Measurements from ENCODE around the gene WDR49.
"Not testable (repeated sequence)": the region's sequence is repeated elsewhere in the genome, so short reads cannot be mapped to it uniquely, and the experiment has no call there.

The WDR49 gene

GRCh38 chr3:167614196-167614595 lies 39.5 kb downstream of the WDR49 start:
- not testable (repeated sequence) for DNase-seq (ENCODE audit: low read depth in 2 of 2)

- no peak for DNase-seq (ENCODE audit: low read depth in 2 of 2)
Observed at GRCh38 chr3:167611718-167612117, 42.0 kb downstream of the WDR49 start.

GRCh38 chr3:167609156-167609555 lies 44.6 kb downstream of the WDR49 start:
- DNase-seq (ENCODE audit: low read depth in 2 of 2): no peak

GRCh38 chr3:167606836-167607235 lies 46.9 kb downstream of the WDR49 start:
- DNase-seq (ENCODE audit: low read depth in 2 of 2): no peak

- no peak for DNase-seq (ENCODE audit: low read depth in 2 of 2)
Observed at GRCh38 chr3:167605871-167606270, 47.9 kb downstream of the WDR49 start.

- DNase-seq (ENCODE audit: low read depth in 2 of 2): no peak
Observed at GRCh38 chr3:167602041-167602440, 51.7 kb downstream of the WDR49 start.

GRCh38 chr3:167587651-167588050 lies 66.1 kb downstream of the WDR49 start:
- no peak for DNase-seq (ENCODE audit: low read depth in 2 of 2)

GRCh38 chr3:167575000-167575600 lies 78.6 kb downstream of the WDR49 start:
- no peak for DNase-seq (ENCODE audit: low read depth in 2 of 2)

- no peak for DNase-seq (ENCODE audit: low read depth in 2 of 2)
Observed at GRCh38 chr3:167572991-167573390, 80.8 kb downstream of the WDR49 start.

GRCh38 chr3:167568634-167569033 lies 85.1 kb downstream of the WDR49 start:
- DNase-seq (ENCODE audit: low read depth in 2 of 2): no peak

- no peak for DNase-seq (ENCODE audit: low read depth in 2 of 2)
Observed at GRCh38 chr3:167565489-167565888, 88.3 kb downstream of the WDR49 start.

GRCh38 chr3:167564612-167565011 lies 89.1 kb downstream of the WDR49 start:
- DNase-seq (ENCODE audit: low read depth in 2 of 2): no peak

GRCh38 chr3:167559924-167560323 lies 93.8 kb downstream of the WDR49 start:
- no peak for DNase-seq (ENCODE audit: low read depth in 2 of 2)

GRCh38 chr3:167554898-167555297 lies 98.8 kb downstream of the WDR49 start:
- DNase-seq (ENCODE audit: low read depth in 2 of 2): no peak

- no peak for DNase-seq (ENCODE audit: low read depth in 2 of 2)
Observed at GRCh38 chr3:167538081-167538480, 115.7 kb downstream of the WDR49 start.

GRCh38 chr3:167521006-167521355 lies 132.8 kb downstream of the WDR49 start:
- no peak for DNase-seq (ENCODE audit: low read depth in 2 of 2)

- no peak for DNase-seq (ENCODE audit: low read depth in 2 of 2)
Observed at GRCh38 chr3:167520266-167521005, 133.3 kb downstream of the WDR49 start.

- DNase-seq (ENCODE audit: low read depth in 2 of 2): no peak
Observed at GRCh38 chr3:167507954-167508353, 145.8 kb downstream of the WDR49 start.

- DNase-seq (ENCODE audit: low read depth in 2 of 2): no peak
Observed at GRCh38 chr3:167502401-167502800, 151.3 kb downstream of the WDR49 start.

- no peak for DNase-seq (ENCODE audit: low read depth in 2 of 2)
Observed at GRCh38 chr3:167501941-167502340, 151.8 kb downstream of the WDR49 start.

GRCh38 chr3:167497903-167498302 lies 155.8 kb downstream of the WDR49 start:
- DNase-seq (ENCODE audit: low read depth in 2 of 2): no peak

GRCh38 chr3:167493244-167493643 lies 160.5 kb downstream of the WDR49 start:
- no peak for DNase-seq (ENCODE audit: low read depth in 2 of 2)

GRCh38 chr3:167491621-167492020 lies 162.1 kb downstream of the WDR49 start:
- no peak for DNase-seq (ENCODE audit: low read depth in 2 of 2)

GRCh38 chr3:167489571-167489970 lies 164.2 kb downstream of the WDR49 start:
- no peak for DNase-seq (ENCODE audit: low read depth in 2 of 2)

All from stimulated activated CD4-positive, alpha-beta T cell treated with anti-CD3 and anti-CD28 coated beads, Interleukin-4, amount 100 ng/mL, for 48 hours (primary cell).